ENCODE measurements around the gene AIFM2.

The AIFM2 gene

GRCh38 chr10:70131560-70131937, 1.1 kb downstream of the AIFM2 start:
- TF ChIP-seq CTCF (conservative IDR thresholded peaks at IDR 0.05; ENCODE audit: control insufficient read depth, insufficient read depth, low read depth, low read length): no peak
- no peak for DNase-seq (ENCODE audit: low read depth)
- H3K4me3 ChIP-seq (ENCODE audit: control insufficient read depth, low read depth, low read length): peak overlapping the region; percentile 71

- DNase-seq (ENCODE audit: low read depth): peak; percentile 90
- peak overlapping the region; percentile 71 for H3K4me3 ChIP-seq (ENCODE audit: control insufficient read depth, low read depth, low read length)
- no peak for TF ChIP-seq CTCF (conservative IDR thresholded peaks at IDR 0.05; ENCODE audit: control insufficient read depth, insufficient read depth, low read depth, low read length)
Measured at GRCh38 chr10:70130878-70131559, 1.6 kb downstream of the AIFM2 start.

- no peak overlapping the region for H3K4me3 ChIP-seq (ENCODE audit: control insufficient read depth, low read depth, low read length)
- no peak for DNase-seq (ENCODE audit: low read depth)
- no peak for TF ChIP-seq CTCF (conservative IDR thresholded peaks at IDR 0.05; ENCODE audit: control insufficient read depth, insufficient read depth, low read depth, low read length)
Measured at GRCh38 chr10:70126700-70127395, 5.8 kb downstream of the AIFM2 start.

GRCh38 chr10:70125918-70126552, 6.6 kb downstream of the AIFM2 start:
- no peak for DNase-seq (ENCODE audit: low read depth)
- no peak for TF ChIP-seq CTCF (conservative IDR thresholded peaks at IDR 0.05; ENCODE audit: control insufficient read depth, insufficient read depth, low read depth, low read length)
- no peak overlapping the region for H3K4me3 ChIP-seq (ENCODE audit: control insufficient read depth, low read depth, low read length)

- TF ChIP-seq CTCF (conservative IDR thresholded peaks at IDR 0.05; ENCODE audit: control insufficient read depth, insufficient read depth, low read depth, low read length): no peak
- no peak for DNase-seq (ENCODE audit: low read depth)
Measured at GRCh38 chr10:70124918-70125317, 7.7 kb downstream of the AIFM2 start.

GRCh38 chr10:70124415-70124814, 8.2 kb downstream of the AIFM2 start:
- H3K4me3 ChIP-seq (ENCODE audit: control insufficient read depth, low read depth, low read length): no peak overlapping the region
- DNase-seq (ENCODE audit: low read depth): no peak
- no peak for TF ChIP-seq CTCF (conservative IDR thresholded peaks at IDR 0.05; ENCODE audit: control insufficient read depth, insufficient read depth, low read depth, low read length)

More at GRCh38 chr10:70124918-70125317, 7.7 kb downstream of the AIFM2 start:
- H3K4me3 ChIP-seq (ENCODE audit: control insufficient read depth, low read depth, low read length): no peak overlapping the region

All from fibroblast of mammary gland (primary cell).